Measurements from ENCODE around the gene CCDC197.

CCDC197 gene

DNA sequence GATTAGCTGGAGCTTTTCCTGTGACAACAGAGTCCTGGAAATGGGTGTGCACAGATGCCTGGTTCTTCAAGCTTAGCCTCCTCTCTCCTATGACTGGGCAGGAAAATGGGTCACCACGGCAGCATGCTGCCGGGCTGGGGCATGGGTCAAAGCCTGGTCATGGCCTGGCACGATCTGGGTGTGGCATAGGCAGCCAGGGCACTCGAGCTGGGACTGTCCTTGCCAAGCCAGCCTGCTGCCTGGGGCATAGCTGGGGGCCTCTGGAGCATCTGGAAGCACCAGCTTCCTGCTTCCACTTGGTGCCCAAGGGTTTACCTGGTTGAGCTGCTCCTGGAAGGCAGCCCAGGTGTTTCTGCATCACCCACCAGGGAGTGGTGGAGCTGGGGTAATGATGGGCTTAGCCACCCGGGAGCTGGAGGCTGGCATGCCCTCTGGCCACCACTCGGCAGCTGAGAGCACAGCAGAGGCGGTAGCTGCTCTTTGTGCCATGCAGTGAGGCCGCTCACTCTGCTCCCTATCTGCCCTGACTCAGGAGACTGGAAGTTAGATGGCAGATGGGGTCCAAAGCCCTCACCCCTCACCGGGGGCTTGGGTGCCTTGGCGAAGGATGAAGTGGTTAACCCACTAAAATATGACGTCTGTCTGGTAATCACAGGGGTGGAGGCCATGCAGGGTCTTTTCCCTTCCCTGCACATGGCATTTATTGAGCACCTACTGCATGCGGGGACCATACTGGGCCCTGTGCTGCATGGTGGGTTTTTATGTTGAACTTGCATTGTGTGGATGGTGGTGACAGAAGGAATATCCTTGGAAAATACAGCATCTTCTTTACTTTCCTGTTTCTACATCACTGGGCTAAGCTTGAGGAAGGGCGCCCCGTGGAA lies 30.7 kb downstream of the CCDC197 start:
- no peak for DNase-seq

DNA sequence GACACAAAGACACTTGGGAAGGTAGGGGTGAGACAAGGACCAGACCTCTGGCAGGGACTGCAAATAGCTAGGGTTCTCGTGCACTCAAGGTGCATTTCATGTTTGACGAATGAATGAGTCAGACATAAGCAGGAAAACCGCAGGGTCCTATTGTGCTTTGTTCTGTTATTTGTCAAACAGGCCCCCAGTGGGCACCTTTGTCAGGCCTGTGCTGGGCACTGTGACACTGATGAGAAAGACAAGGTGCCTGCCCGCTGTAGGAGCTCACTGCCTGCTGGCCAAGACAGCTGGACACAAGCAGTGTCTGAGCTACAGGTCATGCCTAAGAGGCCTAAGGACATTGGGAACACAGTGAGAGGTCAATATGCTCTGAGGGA lies 31.3 kb downstream of the CCDC197 start:
- DNase-seq, result no peak

DNA sequence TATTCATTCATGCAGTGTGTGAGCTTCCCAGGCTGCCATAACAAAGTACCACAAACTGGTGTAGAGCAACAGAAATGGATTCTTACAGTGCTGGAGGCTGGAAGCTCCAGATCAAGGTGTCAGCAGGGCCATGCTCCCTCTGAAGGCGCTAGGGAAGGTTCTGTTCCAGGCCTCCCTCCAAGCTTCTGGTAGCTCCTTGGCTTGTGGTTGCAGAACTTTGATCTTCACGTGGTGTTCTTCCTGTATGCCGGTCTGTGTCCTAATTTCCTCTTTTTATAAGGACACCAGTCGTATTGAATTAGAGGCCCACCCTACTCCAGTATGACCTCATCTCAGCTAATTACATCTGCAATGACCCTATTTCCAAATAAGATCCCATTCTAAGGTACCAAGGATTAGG lies 32.2 kb downstream of the CCDC197 start:
- DNase-seq, result no peak

DNA sequence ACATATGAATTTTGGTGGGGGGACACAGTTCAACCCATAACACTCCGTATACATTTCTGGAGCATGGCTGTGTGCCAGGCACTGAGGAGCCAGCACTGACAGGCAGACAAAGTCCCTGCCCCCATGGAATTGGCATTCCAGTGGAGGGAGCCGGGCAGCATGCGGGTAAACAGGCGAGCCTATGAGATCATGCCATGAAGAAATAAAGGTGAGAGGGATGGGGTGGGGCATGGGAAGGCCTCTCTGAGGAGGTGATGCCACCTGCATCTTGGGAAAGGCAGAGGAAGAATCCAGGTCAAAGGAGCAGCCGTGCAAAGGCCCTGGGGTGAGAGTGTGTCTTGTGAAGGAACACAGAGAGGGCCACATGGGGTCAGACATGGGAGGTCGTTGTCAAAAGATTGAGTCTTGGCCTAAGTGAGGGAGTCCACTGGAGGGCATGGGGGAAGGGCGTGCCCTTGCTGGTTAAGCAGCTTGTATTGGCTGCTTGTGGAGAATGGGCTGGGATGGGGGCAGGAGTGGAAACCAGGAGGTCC lies 32.6 kb downstream of the CCDC197 start:
- DNase-seq, result no peak

DNA sequence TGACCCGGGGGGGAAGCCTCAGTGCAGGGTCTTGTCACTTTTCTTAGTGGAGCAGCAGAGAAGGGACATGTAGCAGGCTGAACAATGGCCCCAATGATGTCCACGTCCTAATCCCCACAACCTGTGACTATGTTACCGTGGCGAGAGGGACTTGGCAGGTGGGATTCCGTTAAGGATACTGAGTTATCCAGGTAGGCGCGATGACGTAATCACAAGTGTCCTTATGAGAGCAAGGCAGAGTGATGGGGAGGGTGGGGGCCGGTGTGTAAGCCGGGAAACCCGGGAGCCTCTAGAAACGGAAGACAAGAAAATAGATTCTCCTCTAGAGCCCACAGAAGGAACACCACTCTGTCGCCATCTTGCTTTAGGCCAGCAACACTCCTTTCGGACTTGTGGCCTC lies 33.5 kb downstream of the CCDC197 start:
- no peak for DNase-seq

DNA sequence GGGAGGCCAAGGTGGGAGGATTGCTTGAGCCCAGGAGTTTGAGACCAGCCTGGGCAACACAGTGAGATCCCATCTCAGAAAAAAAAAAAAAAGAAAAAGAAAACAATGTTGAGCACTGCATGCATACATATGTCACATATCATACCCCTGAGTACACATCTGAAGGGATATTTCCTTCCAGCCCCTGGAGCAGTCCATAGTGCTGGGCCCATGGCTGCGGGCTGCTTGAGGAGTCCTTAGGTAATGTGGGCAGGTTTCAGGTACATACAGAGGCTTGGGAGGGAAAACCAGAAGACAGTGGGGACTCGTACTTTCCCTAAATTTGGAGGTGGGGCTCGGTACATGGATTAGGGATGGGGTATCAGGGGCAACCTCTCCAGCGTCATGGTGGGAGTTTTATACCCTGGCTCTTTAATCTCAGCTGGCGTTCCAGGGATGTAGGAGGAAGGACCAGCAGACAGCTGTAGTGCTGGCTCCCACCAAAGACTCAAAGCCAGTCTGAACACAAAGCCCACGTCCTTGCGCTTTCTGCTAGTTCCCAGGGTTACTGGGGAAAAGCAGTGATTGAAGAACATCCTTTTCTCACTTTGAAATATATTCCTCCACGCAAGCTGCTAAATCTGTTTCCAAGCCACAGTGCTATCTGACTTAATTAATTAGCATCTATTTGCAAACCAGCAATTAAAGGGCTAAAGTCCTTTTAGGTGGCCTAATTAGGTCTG lies 34.2 kb downstream of the CCDC197 start:
- DNase-seq, result no peak

DNA sequence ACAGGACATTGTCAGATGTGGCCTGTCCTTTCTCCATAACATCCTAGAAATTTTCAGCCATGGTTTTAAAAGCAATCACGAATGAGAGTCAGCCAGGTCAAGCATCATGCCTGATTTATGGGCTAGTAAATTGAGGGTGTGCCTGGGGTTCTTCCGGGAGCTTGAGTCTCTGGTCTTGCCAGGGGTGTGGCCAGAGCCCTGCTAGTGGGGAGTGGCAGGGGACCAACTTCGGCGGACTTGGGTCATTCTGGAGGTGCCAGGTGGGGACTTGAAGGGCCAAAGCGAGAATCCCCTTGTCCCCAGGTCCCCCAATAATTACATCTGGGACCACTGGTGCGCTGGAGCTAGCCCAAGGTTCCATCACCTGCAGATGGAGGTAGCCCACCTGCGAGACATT lies 34.8 kb downstream of the CCDC197 start:
- DNase-seq, result no peak

DNA sequence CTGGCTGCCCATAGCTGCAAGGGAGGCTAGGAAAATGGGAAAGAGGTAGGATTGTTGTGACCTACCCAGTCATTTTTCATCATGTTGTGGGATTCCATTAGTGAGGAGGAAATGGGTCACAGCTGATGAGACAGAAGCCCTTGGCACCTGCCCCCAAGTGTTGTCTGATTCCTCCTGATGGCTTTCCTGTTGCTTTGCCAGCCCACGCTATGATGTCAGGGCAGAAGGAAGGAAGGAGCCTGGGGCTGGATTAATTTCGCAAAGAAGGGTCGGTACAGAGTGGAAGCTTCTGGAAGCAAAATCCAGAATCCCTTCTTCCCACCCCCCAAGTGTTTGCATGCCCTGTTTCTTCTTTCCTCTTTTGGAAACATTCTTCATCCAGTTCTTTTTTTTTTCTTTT lies 37.8 kb downstream of the CCDC197 start:
- DNase-seq, result no peak

DNA sequence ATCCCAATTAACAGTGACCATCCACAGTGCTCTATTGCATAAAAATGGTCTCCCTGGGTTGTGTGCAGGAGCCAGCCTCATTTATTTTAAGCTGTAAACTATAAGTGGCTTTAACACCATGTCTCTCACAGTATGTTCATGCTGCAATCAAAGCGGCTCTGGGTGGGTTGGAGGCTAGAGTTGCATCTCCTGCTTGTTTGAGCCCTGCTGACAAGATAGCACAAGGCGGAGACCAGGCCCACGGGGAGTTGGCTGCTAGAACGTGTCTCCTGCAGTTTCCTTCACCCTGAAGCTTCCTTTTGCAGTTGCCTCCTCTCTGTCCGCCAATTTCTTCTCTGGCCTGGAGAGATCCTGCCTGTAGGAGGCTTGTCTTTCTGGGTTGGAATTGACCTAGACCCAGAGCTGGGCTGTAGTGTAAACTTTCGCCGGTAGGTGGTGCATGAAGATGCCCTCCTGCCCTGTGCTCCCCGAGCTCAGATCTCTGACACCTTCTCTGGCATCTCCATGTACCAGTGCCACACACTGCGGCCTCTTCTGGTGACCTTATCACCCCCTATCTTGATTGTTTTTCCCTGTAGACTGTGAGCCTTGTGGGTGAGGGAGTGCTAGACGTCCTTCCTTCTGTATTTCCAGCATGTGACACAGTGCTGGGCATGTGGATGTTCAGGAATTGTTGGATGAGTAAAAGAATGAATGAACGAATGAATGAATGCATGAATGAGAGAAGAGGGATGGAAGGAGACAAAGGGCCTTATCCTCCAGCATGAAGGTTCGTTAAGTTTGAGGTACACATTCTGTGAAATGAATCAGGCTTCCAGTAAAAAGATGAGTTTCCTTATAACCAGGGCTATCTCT lies 39.4 kb downstream of the CCDC197 start:
- peak; percentile 44 for DNase-seq

DNA sequence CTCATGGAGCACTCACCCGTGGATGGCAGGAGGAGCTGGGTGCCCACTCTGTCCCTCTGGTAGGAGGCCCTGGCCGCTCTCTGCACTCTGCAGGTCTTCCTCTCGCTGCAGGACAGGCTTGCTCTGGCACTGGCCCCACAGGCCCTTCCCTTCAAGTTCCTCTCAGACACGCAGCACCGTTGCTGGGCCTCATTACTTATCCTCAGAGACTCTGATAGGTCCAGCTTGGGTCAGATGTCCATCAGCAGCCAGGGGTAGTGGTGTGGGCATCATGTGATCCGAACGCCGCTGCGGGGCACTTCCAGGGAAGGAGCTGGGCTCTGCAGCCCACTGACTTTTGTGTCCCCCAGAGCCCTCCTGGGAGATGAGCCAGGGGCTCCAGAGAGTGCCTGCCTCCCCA lies 40.9 kb downstream of the CCDC197 start:
- no peak for DNase-seq

DNA sequence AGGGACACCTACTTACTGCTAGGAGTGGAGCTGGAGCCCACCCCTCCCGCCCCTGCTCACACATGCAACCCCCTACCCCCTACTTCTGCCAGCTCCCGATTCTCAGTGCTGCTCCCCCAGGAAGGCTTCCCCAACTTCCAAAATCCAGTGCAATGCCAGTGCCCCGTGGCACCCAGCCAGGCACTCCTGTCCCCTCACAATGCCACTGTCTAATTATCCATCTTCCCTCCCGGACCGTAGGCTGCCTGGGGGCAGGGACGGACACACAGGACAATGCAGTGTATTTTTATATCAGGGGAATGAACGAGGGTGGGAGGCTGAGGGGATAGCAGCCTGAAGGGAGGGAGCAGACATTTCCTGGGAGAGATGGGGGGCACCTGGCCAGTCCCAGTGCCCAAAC lies 41.4 kb downstream of the CCDC197 start:
- no peak for DNase-seq

DNA sequence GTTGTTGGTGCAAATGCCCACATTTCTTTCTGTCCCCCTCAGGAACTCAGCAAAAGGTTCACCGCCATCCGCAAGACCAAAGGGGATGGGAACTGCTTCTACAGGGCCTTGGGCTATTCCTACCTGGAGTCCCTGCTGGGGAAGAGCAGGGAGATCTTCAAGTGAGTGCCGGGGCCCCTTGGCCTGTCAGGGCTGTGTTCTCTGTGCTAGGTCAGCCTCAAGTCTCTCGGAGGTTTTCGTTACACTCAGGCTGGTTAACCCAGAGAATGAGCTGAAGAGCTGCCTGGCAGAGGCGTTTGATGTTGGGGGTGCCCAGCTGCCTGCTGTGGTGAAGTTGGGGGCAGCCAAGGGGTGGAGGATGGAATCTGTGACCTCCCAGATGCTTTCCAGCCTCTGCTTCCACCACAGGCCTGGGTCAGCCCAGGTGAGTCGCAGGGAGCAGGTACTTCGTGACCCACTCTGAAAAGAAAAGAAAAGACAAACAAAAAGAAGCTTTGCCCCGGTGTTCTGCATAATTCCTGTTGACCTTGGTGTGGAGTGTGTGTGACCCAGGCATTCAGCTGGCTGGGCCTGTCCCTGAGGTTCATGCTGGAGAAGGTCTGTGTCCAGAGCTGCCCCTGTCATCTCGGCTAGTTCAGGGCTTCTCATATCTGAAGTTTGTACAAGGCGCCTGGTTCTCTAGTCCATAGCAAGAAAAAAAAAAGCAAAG lies 42.0 kb downstream of the CCDC197 start:
- no peak for DNase-seq

DNA sequence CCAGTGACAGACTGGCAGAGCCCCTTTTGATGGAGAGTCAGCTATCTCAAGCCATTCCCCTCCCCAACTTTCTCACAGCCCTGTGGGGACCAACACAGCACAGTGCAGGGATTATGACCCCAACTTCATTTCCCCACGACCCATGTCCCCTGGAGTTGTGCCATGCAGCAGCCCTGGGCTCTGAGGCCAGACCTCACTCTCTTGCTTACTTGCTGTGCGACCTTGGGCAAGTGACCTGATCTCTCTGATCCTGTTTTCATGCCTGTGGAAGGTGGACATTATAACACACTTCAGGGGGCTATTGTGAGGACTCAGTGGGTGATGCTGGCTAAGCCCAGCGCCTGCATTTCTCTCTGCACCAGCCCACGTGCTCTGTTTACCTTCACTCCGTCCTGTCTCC lies 43.1 kb downstream of the CCDC197 start:
- DNase-seq, result no peak

DNA sequence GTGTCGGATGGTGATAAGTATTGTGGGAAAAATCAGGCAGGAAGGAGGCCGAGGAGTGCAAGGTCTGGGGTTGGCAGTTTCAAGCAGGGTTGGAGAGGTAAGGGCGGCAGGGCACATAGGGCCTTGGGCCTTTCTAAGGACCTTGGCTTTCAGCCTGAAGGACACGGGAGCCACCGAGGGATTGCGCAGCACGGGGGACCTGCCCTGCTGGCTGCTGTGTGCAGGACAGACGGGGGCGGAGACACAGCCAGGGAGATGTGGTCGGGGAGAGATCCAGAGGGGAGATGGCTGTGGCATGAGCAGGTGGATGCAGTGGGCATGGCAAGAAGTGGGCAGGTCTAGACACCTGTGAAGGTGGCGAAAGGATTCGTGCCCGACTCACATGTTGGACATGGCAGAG lies 43.7 kb downstream of the CCDC197 start:
- no peak for DNase-seq

DNA sequence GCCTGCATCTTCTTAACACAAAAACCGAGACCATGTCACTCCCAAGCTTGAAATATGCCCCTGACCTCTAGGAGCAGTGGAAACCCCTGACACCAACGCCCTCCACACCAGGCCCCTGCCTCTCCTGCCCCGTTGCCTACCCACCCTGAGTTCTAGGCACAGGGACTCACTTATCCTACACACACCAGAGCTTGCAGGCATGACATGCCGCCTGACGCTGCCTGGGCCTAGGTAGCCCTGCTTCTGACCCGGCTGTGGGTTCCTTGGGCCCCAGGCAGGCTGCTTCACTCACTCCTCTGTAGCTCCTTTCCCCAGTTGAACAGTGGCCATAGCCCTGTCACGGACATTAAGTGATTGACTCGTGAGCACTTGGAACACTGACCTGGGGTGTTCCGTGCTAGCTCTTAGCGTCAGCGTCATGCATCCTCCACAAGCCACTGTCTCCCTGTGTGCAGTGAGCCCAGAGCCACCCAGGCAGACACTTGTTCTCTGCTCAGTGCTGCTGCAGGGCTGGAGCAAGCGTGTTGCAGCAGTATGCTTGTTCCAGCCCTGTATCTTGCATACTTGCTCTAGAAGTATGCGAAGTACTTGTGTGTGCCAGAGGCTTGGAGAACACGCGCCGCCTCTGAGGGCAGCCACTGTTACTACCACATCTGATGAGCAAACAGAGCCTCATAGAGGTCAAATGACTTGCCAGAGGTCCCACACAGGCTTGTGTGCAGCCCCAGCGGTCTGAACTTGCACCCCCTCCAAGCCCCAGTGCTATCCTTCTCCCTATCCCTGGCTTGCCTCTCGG lies 44.6 kb downstream of the CCDC197 start:
- no peak for DNase-seq

DNA sequence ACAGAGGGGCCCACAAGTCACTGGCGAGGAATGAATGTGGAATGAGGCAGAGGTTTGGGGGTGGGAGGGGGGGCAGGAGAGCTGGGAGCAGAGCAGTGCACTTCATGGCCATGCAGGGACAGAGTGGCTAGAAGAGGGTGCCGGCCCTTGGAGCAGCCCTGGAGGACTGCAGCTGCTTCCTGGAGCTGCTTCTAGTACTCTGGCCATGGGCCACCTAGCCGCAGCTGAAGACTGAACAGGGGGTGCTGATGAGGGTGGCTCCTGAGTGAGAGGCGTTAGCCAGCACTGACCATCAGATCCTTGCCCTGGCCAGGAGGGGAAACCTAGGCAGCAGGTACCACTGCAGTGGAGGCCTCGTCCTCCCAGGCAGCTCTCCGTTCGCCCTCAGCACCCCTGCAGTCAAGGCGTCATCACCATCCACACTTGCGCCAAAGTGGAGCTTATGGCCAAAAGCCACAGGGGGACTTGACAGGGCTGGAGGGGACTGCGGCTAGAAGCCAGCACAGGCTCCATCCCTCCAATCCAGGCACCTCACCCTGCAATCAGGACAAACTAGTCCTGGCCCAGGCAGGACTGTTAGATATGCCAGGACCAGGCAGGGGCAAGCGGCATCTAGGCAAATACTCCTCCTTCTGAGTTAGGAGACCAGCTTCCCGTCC lies 45.5 kb downstream of the CCDC197 start:
- no peak for DNase-seq

DNA sequence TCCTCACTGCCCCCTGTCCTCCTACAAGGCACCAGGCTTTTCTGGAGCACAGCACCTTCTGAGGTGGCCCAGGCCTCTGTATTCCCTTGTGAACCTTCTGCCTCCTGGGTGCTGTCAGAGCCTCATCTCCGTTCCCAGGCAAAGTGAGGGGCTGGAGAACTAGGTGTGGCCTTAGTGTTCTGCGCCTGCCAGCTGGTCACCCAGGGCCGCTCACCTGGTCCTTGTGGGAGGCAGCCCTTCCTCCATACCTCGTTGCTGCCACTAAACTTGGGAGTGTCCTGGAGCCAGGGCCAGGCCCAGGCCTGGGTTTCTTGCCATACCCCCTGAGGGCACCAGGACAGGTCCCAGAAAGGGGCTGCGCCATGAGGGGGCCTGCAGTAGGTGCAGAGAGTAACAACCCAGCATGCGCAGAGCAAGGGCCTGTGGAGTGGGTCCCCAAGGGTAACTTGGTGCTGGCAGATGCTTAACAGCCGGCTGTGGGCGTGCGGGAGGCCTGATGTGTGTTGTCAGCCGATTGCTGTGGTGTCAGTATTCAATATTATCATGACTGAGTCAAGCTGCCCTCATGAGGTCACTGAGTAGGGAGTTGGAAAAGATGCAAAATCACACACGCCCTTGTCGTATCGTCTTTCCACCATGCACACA lies 46.1 kb downstream of the CCDC197 start:
- DNase-seq, result no peak

DNA sequence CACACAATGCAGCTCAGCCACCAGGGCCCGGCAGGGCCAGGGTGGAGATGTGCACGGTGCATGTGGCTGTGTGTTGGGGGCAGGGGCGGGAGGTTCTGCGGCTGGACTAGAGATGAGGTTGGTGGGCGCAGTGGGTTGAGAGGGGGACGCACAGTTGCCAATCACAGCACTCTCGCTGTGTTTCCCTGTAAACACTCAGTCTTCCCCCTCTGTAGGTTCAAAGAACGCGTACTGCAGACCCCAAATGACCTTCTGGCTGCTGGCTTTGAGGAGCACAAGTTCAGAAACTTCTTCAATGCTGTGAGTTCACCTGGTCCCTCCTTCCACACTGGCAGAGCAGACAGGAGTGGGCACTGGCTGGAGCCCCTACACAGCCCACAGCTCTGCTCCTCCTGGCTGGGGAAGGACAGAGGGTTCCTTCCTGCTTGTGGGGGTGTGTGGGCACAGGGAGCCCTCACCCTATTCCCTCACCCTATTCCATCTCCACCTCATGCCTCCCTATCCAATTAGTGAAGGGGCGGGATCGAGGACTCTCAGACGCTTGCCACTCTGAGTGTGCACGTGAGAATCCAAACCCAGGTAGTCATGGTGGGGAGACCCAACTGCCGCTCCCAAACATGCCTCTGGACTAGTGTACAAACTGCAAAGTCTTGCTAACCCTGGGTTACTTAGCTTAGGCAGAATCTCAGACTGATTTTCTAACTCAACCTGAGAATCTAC lies 46.8 kb downstream of the CCDC197 start:
- DNase-seq, result no peak

DNA sequence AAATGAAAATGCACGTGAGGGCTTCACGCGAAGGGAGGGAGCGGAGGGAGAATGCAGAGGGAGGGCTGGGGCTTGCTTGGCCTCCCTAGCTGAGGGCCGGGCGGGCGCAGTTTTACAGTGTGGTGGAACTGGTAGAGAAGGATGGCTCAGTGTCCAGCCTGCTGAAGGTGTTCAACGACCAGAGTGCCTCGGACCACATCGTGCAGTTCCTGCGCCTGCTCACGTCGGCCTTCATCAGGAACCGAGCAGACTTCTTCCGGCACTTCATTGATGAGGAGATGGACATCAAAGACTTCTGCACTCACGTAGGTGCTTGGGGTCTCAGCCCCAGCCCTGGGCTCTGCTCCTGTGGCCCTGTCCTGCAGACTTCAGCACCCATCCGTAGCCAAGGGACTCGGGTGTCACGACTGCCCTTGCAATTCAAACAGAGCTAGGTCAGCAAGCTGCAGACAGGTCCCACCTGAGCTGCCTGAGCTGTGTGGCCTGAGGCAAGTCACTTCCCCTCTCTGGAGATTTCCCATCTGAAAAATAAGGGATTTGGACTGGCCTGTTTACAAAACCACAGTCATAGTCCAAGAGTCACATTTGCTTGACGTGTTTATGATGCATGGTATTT lies 47.5 kb downstream of the CCDC197 start:
- no peak for DNase-seq

DNA sequence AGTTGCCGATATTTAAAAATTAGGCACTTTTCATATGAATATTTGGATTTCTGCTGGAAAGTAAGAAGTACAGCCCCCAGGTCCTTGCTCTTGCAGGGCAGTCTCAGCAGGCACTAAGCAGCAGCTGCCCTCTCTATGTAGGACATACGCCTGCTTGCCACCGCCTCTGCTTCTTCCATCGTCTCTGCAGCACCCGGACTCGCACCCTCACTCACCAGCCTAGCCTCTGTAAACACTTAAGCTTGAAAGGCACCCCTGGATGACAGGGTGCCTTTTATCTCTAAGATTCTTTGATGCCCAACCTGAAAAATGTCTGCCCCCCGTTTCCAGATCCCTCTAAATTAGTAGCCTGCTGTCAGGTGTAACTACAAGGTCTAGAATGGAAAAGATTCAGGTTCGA lies 48.0 kb downstream of the CCDC197 start:
- DNase-seq, result no peak

Data from NCI-H748 treated with DMSO at 0.1 percent for 48 hours (cell line).